Measurements from ENCODE around the gene TXNDC2. TPM values are rescaled to one million over a fixed set of nuclear protein-coding genes. Genes with fewer than 3 reads are reported as not detected.

The TXNDC2 gene
- total and polyA plus RNA-seq, 9 of the 15 experiments (the other 6 are each of a cell fraction or from before 2014, with no cell fraction given), result 1.2 to 4.9 (median 2.3) TPM

GRCh38 chr18:9905401-9905922 lies 19.7 kb downstream of the TXNDC2 start (continued):
- no peak for TF ChIP-seq NR4A1 (CRISPR knock-in tag; IDR thresholded peaks at IDR 0.05)
- TF ChIP-seq NR4A1 (tag; IDR thresholded peaks at IDR 0.05), result no peak
- peak; percentile 55; the same call in 1 of the 2 replicates for TF ChIP-seq BCL6 (CRISPR knock-in tag; IDR thresholded peaks at IDR 0.05)
- 0 out of 4 replicates have a peak, but pooled peaks of 1 of the 2 experiments have one; percentile 22 for TF ChIP-seq MAZ (CRISPR knock-in tag; conservative IDR thresholded peaks at IDR 0.05 in 1 of 2, IDR thresholded peaks at IDR 0.05 in 1 of 2)
- peak; percentile 96 to 97 for TF ChIP-seq FOXA3 (CRISPR knock-in tag; conservative IDR thresholded peaks at IDR 0.05 in 1 of 2, IDR thresholded peaks at IDR 0.05 in 1 of 2)
- TF ChIP-seq CLOCK (CRISPR knock-in tag; IDR thresholded peaks at IDR 0.05; ENCODE audit: borderline replicate concordance), result no peak
- peak; percentile 29; the same call in 1 of the 2 replicates for TF ChIP-seq ZNF239 (CRISPR knock-in tag; IDR thresholded peaks at IDR 0.05)
- TF ChIP-seq DPF2 (IDR thresholded peaks at IDR 0.05), result peak; percentile 43; the same call in 1 of the 2 replicates
- TF ChIP-seq, protein P1, sequence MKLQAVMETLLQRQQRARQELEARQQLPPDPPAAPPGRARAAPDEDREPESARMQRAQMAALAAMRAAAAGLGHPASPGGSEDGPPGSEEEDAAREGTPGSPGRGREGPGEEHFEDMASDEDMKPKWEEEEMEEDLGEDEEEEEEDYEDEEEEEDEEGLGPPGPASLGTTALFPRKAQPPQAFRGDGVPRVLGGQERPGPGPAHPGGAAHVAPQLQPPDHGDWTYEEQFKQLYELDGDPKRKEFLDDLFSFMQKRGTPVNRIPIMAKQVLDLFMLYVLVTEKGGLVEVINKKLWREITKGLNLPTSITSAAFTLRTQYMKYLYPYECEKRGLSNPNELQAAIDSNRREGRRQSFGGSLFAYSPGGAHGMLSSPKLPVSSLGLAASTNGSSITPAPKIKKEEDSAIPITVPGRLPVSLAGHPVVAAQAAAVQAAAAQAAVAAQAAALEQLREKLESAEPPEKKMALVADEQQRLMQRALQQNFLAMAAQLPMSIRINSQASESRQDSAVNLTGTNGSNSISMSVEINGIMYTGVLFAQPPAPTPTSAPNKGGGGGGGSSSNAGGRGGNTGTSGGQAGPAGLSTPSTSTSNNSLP (IDR thresholded peaks at IDR 0.05; ENCODE audit: borderline replicate concordance, low read depth, low read length), result peak; percentile 10; the same call in 1 of the 2 replicates
- peak; percentile 31; the same call in 1 of the 2 replicates for TF ChIP-seq LEF1 (IDR thresholded peaks at IDR 0.05)
- TF ChIP-seq ETV1 (tag; conservative IDR thresholded peaks at IDR 0.05; ENCODE audit: low read depth), result peak; percentile 64
- TF ChIP-seq ZNF197 (CRISPR knock-in tag; IDR thresholded peaks at IDR 0.05; ENCODE audit: low read depth), result no peak
- no peak for TF ChIP-seq NR2C1 (IDR thresholded peaks at IDR 0.05)
- TF ChIP-seq NR2C1 (tag; IDR thresholded peaks at IDR 0.05), result peak; percentile 25; the same call in 1 of the 2 replicates
- peak; percentile 45 for TF ChIP-seq MEIS2 (IDR thresholded peaks at IDR 0.05; ENCODE audit: partially characterized antibody)
- no peak for TF ChIP-seq HMG20B (CRISPR knock-in tag; IDR thresholded peaks at IDR 0.05)
- TF ChIP-seq FOSL1 (tag; conservative IDR thresholded peaks at IDR 0.05), result no peak
- peak; percentile 60 for TF ChIP-seq TAL1 (IDR thresholded peaks at IDR 0.05)
- TF ChIP-seq SMAD4 (CRISPR knock-in tag; conservative IDR thresholded peaks at IDR 0.05), result peak; percentile 68
- no peak for TF ChIP-seq GTF2A2 (tag; IDR thresholded peaks at IDR 0.05)
- TF ChIP-seq TEAD4 (IDR thresholded peaks at IDR 0.05; ENCODE audit: low read length), result peak; percentile 83
- TF ChIP-seq TEAD4 (CRISPR knock-in tag; IDR thresholded peaks at IDR 0.05; ENCODE audit: borderline replicate concordance), result no peak
- TF ChIP-seq, protein P2, sequence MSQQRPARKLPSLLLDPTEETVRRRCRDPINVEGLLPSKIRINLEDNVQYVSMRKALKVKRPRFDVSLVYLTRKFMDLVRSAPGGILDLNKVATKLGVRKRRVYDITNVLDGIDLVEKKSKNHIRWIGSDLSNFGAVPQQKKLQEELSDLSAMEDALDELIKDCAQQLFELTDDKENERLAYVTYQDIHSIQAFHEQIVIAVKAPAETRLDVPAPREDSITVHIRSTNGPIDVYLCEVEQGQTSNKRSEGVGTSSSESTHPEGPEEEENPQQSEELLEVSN (IDR thresholded peaks at IDR 0.05; ENCODE audit: borderline replicate concordance in 1 of 2, extremely low read depth in 1 of 2, insufficient read depth in 1 of 2, insufficient read length in 1 of 2, low read depth in 1 of 2, low read length in 1 of 2, poor library complexity in 1 of 2, severe bottlenecking in 1 of 2), result no peak
- TF ChIP-seq ARID1B (IDR thresholded peaks at IDR 0.05), result peak; percentile 54; the same call in 1 of the 2 replicates
- TF ChIP-seq ZFX (CRISPR knock-in tag; IDR thresholded peaks at IDR 0.05), result peak; percentile 35

All from K562 (cell line).